ENCODE data around the gene MEGF9. TPM values are rescaled to one million over a fixed set of nuclear protein-coding genes. Genes with fewer than 3 reads are reported as not detected.

MEGF9 gene
- total and polyA plus RNA-seq, 2 of the 13 experiments (the other 11 are each of a cell fraction or from before 2014, with no cell fraction given): 3.1 to 3.3 TPM

GRCh38 chr9:120729791-120730241 is 15.5 kb upstream of the MEGF9 start (continued):
- TF ChIP-seq THAP9 (CRISPR knock-in tag; IDR thresholded peaks at IDR 0.05; ENCODE audit: borderline replicate concordance) (no peak), SYNCRIP (IDR thresholded peaks at IDR 0.05; ENCODE audit: insufficient read depth, low read depth, low read length) (no peak), ZNF607 (CRISPR knock-in tag; IDR thresholded peaks at IDR 0.05; ENCODE audit: borderline replicate concordance) (no peak), FOXJ3 (CRISPR knock-in tag; IDR thresholded peaks at IDR 0.05; ENCODE audit: borderline replicate concordance) (no peak), SAFB2 (CRISPR knock-in tag; IDR thresholded peaks at IDR 0.05; ENCODE audit: borderline replicate concordance, low read depth) (no peak), ZNF619 (CRISPR knock-in tag; IDR thresholded peaks at IDR 0.05) (no peak), POLR2AphosphoS2 (IDR thresholded peaks at IDR 0.05; ENCODE audit: low read depth, low read length) (no peak), ZSCAN31 (CRISPR knock-in tag; IDR thresholded peaks at IDR 0.05; ENCODE audit: low read depth) (no peak), CHD4 (IDR thresholded peaks at IDR 0.05; ENCODE audit: borderline replicate concordance, low read length) (no peak), FOSL1 (CRISPR knock-in tag; IDR thresholded peaks at IDR 0.05; ENCODE audit: borderline replicate concordance) (no peak), ZNF816 (CRISPR knock-in tag; IDR thresholded peaks at IDR 0.05; ENCODE audit: borderline replicate concordance) (no peak), ZNF430 (CRISPR knock-in tag; IDR thresholded peaks at IDR 0.05) (no peak), NFYC (CRISPR knock-in tag; IDR thresholded peaks at IDR 0.05) (no peak), ZSCAN22 (CRISPR knock-in tag; IDR thresholded peaks at IDR 0.05) (no peak), CREB3 (CRISPR knock-in tag; IDR thresholded peaks at IDR 0.05) (no peak), TFAP4 (IDR thresholded peaks at IDR 0.05; ENCODE audit: borderline replicate concordance, low read depth) (0 out of 2 replicates have a peak, but pooled peaks have one; percentile 12), ZNF446 (CRISPR knock-in tag; IDR thresholded peaks at IDR 0.05) (no peak), GRHL1 (CRISPR knock-in tag; conservative IDR thresholded peaks at IDR 0.05) (no peak), MYNN (CRISPR knock-in tag; IDR thresholded peaks at IDR 0.05; ENCODE audit: low read depth) (no peak), ZSCAN29 (CRISPR knock-in tag; conservative IDR thresholded peaks at IDR 0.05) (no peak), ZNF615 (CRISPR knock-in tag; IDR thresholded peaks at IDR 0.05; ENCODE audit: borderline replicate concordance) (no peak), ATF7 (IDR thresholded peaks at IDR 0.05) (no peak), ATF7 (CRISPR knock-in tag; IDR thresholded peaks at IDR 0.05) (no peak)
